Sciatic nerve (tissue), 2 donors: Measurements from ENCODE around the gene FHIP1A. TPM values are rescaled to one million over a fixed set of nuclear protein-coding genes. Genes with fewer than 3 reads are reported as not detected.

ENCODE experiments used
- ATAC-seq: fragments of 200-7000 bp; cut with Tn5 transposase; one replicate; pipeline ENCODE4 v1.9.1; 2020; ENCODE audit warnings: mild to moderate bottlenecking, moderate library complexity
- DNase-seq: peaks from one replicate; pipeline ENCODE4 v3.0.0-alpha.2; 2020; ENCODE audit warnings: low spot score
- intact Hi-C: fragments of 100-400 bp; cut with DNase I; formaldehyde crosslinking; loops from one replicate; pipeline ENCODE4 v1.14.2; 2022
- total RNA-seq: library from RNA; stranded (reverse); fragmentation: NEBNext Ultra II Directional; extraction: Animal tissue kit (Norgen Biotek cat#: 25700); gene quantifications from one replicate; pipeline ENCODE4 v1.2.1, GENCODE V29; 2021
- donor health status: DM: no; HTN: no; CAD: no.
- donor health status: DM: no; HTN: no; CAD: no.

Gene FHIP1A
- total RNA-seq, 1 donor from 2014 or later, result 15.3 TPM

DNA sequence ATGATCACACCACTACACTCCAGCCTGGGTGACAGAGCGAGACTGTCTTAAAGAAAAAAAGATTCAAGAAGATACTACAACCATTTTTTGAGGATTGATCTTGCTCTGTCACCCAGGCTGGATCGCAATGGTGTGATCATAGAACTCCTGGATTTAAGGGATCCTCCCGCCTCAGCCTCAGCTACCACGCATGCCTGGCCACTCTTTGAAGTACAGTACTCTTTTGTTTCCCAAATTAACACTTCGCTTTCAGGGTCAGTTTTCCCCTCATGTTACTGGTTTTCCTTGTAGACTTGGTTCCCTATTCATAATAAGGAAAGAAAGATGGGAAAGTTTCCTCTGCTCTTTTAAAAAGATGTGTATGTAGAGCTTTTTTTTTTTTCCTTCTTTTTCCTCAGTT is 34.3 kb downstream of the FHIP1A start:
- no peak for DNase-seq
- intact Hi-C loops, result no loop called here
- ATAC-seq, result no peak

DNA sequence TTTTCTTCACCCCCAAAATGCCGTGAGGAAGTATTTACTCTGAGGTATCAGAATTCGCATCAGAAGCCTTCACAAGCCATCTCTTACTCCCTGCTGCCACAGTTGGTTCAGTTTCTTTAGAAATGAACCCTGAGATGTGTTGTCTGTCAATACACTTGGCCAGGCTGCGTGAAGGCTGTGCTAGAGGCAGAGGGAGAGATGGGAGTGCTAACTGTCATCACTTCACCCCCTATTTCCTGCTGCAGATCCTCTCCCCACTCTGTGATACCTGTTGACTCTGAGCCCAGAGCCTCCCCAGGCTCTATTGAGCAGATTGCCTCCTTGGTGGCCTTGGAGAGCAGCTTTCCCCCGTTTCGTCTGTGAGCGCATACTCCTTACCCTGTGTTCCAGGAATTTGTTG is 34.8 kb downstream of the FHIP1A start:
- DNase-seq (no peak), ATAC-seq (no peak)
- intact Hi-C loops, result no loop called here

DNA sequence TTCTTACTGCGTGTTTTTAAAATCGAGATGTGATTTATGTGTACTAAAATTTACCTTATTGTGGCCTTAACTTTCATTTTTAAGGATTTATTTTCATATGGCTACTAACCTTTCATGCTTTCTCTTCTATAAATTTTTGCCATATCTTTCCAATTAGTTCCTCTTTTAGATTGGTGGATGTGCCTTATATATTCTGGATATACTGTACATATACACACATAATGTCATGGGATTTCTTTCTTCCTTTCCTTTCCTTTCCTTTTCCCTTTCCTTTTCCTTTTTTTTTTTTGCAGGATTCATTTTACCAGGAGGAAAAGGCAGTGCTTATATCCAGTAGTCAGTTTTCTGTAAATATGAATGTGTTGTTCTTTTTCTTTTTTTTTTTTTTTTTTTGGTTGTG is 37.2 kb downstream of the FHIP1A start:
- intact Hi-C loops, result no loop called here
- DNase-seq (no peak), ATAC-seq (no peak)

DNA sequence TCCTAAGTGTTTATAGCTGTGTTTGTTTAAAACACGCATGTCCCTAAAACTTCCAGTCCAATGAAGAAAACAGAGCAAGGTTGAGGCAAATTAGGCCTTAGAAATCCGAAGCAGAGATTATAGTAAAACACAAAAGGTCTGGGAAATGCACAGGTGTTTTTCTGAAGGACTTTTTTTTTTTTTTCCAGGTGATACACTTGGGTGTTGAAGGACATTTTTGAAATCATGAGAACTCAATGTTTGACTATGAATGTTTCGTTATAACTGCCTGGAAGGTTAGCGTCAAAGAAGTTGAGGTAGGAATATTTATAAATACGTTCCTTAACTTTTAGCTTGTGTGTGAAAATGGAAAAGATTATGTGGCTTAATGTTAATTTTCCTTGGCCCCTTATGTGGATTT is 45.5 kb downstream of the FHIP1A start:
- intact Hi-C loops, result no loop called here
- ATAC-seq (no peak), DNase-seq (no peak)

DNA sequence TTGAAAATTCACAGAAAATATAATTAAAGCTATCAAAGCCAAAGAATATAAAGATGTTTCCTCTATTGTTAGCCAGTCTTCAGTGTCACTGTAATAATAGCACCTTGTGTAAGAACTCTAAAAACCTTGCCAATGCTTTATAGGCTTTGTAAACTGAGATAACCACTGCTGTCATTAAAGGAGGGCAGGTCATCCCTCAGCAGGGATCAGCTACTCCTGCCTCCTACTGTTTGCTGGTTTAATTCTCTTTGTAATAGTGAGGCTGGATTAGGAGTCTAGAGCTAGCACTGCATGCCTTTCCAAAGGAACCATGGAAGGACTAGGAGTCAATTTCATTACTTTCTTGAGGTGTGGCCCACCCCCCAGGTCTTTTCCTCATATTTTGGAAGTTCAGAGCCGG is 46.2 kb downstream of the FHIP1A start:
- ATAC-seq (no peak), DNase-seq (no peak)
- intact Hi-C loops, result no loop called here

DNA sequence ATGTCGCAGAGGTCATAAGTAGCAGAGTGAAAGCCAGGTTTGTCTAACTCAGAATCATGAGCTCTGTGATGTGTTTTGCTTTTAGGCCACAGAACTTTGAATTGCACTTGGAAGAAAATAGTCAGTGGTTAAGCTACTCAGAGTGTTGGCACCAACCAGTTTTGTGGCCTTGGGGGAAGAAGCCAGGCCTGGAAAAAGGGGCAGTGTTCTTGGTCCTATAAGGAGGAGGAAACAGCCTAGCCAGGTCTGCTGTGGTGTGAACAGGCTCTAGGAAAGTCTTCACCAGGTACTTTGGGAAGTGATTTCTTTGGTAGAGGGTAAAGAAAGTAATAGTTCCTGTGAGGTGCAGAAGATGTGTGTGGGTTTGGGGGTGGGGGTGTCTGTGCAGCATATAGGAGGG is 49.2 kb downstream of the FHIP1A start:
- no peak for DNase-seq
- intact Hi-C loops, result no loop called here

More for the DNA sequence above, 49.2 kb downstream of the FHIP1A start:
- ATAC-seq, result no peak

Other genes starting within 250 kb of the FHIP1A start
- not detected for gene PRSS48, start 132.0 kb upstream of the FHIP1A start, total RNA-seq
- 155 TPM for gene SH3D19, start 83.6 kb upstream of the FHIP1A start, total RNA-seq